Measurements from ENCODE around the gene TENT4B.
"Not testable (repeated sequence)": the region's sequence is repeated elsewhere in the genome, so short reads cannot be mapped to it uniquely, and the experiment has no call there.

TENT4B gene

GRCh38 chr16:50234771-50235556 is 81.9 kb downstream of the TENT4B start:
- DNase-seq (ENCODE audit: low read depth in 2 of 2): no peak

- DNase-seq (ENCODE audit: low read depth in 2 of 2): no peak
Measured at GRCh38 chr16:50235581-50235980, 82.5 kb downstream of the TENT4B start.

- no peak for DNase-seq (ENCODE audit: low read depth in 2 of 2)
Measured at GRCh38 chr16:50238314-50238713, 85.2 kb downstream of the TENT4B start.

- no peak for DNase-seq (ENCODE audit: low read depth in 2 of 2)
Measured at GRCh38 chr16:50238868-50239301, 85.8 kb downstream of the TENT4B start.

GRCh38 chr16:50243024-50243423 is 89.9 kb downstream of the TENT4B start:
- not testable (repeated sequence) for DNase-seq (ENCODE audit: low read depth in 2 of 2)

GRCh38 chr16:50244140-50244503 is 91.0 kb downstream of the TENT4B start:
- DNase-seq (ENCODE audit: low read depth in 2 of 2): no peak

- no peak for DNase-seq (ENCODE audit: low read depth in 2 of 2)
Measured at GRCh38 chr16:50244504-50245416, 91.7 kb downstream of the TENT4B start.

GRCh38 chr16:50245417-50246298 is 92.6 kb downstream of the TENT4B start:
- DNase-seq (ENCODE audit: low read depth in 2 of 2): peak; percentile 49 to 52

- no peak for DNase-seq (ENCODE audit: low read depth in 2 of 2)
Measured at GRCh38 chr16:50246299-50247122, 93.4 kb downstream of the TENT4B start.

- no peak for DNase-seq (ENCODE audit: low read depth in 2 of 2)
Measured at GRCh38 chr16:50247123-50247905, 94.2 kb downstream of the TENT4B start.

GRCh38 chr16:50247906-50248608 is 95.0 kb downstream of the TENT4B start:
- no peak for DNase-seq (ENCODE audit: low read depth in 2 of 2)

GRCh38 chr16:50248845-50249244 is 95.7 kb downstream of the TENT4B start:
- no peak for DNase-seq (ENCODE audit: low read depth in 2 of 2)

- no peak for DNase-seq (ENCODE audit: low read depth in 2 of 2)
Measured at GRCh38 chr16:50251375-50252081, 98.4 kb downstream of the TENT4B start.

- no peak for DNase-seq (ENCODE audit: low read depth in 2 of 2)
Measured at GRCh38 chr16:50252082-50252611, 99.0 kb downstream of the TENT4B start.

- no peak for DNase-seq (ENCODE audit: low read depth in 2 of 2)
Measured at GRCh38 chr16:50252874-50253513, 99.9 kb downstream of the TENT4B start.

GRCh38 chr16:50253514-50253910 is 100.4 kb downstream of the TENT4B start:
- no peak for DNase-seq (ENCODE audit: low read depth in 2 of 2)

- no peak for DNase-seq (ENCODE audit: low read depth in 2 of 2)
Measured at GRCh38 chr16:50254072-50254471, 101.0 kb downstream of the TENT4B start.

GRCh38 chr16:50255538-50255937 is 102.4 kb downstream of the TENT4B start:
- DNase-seq (ENCODE audit: low read depth in 2 of 2): no peak
